ENCODE results near the gene HOOK1. TPM values are rescaled to one million over a fixed set of nuclear protein-coding genes. Genes with fewer than 3 reads are reported as not detected.

HOOK1 gene
- polyA plus RNA-seq, 1 experiment: not detected

- Histone ChIP-seq H3K9me3 (ENCODE audit: control insufficient read depth, insufficient read depth, low read length) (no peaks in the 10 kb centered on the region), H3K27ac (ENCODE audit: low read depth, low read length) (no peak overlapping the region), H3K27me3 (ENCODE audit: control insufficient read depth, insufficient read depth, low read length) (peaks cover 1% of the 10 kb centered on the region), H3K4me3 (ENCODE audit: low read depth, low read length) (no peak overlapping the region)
- no peak for TF ChIP-seq CTCF (IDR thresholded peaks at IDR 0.05; ENCODE audit: low read depth, low read length)
- ChIA-PET CTCF (interaction anchor here (0.6 to 4.9 kb wide), 3 partner anchors 61 to 100 kb away, joined by 5 to 80 read pairs (median 10); no protein-coding TSS in a partner anchor), POLR2A (no interaction called here)
- DNase-seq (ENCODE audit: low read depth, low spot score): no peak
Observed at GRCh38 chr1:59880735-59881134, 66.0 kb downstream of the HOOK1 start.

GRCh38 chr1:59885160-59885832, 70.5 kb downstream of the HOOK1 start:
- no peak for TF ChIP-seq CTCF (IDR thresholded peaks at IDR 0.05; ENCODE audit: low read depth, low read length)
- no peak overlapping the region for H3K4me3 ChIP-seq (ENCODE audit: low read depth, low read length)
- no peak overlapping the region for H3K27ac ChIP-seq (ENCODE audit: low read depth, low read length)
- DNase-seq (ENCODE audit: low read depth, low spot score): no peak
- ChIA-PET POLR2A (no interaction called here), CTCF (no interaction called here)
- H3K9me3 ChIP-seq (ENCODE audit: control insufficient read depth, insufficient read depth, low read length): no peaks in the 10 kb centered on the region
- H3K27me3 ChIP-seq (ENCODE audit: control insufficient read depth, insufficient read depth, low read length): peaks cover 2% of the 10 kb centered on the region

- Histone ChIP-seq H3K27me3 (ENCODE audit: control insufficient read depth, insufficient read depth, low read length) (no peaks in the 10 kb centered on the region), H3K27ac (ENCODE audit: low read depth, low read length) (no peak overlapping the region), H3K4me3 (ENCODE audit: low read depth, low read length) (no peak overlapping the region), H3K9me3 (ENCODE audit: control insufficient read depth, insufficient read depth, low read length) (no peaks in the 10 kb centered on the region)
- no peak for TF ChIP-seq CTCF (IDR thresholded peaks at IDR 0.05; ENCODE audit: low read depth, low read length)
- ChIA-PET CTCF (interaction anchor here (0.7 to 1.5 kb wide), 4 partner anchors 10 to 54 kb away, joined by 3 to 8 read pairs (median 6); no protein-coding TSS in a partner anchor), POLR2A (no interaction called here)
- DNase-seq (ENCODE audit: low read depth, low spot score): no peak
Observed at GRCh38 chr1:59892841-59893811, 78.4 kb downstream of the HOOK1 start.

GRCh38 chr1:59897165-59897564, 82.4 kb downstream of the HOOK1 start:
- Histone ChIP-seq H3K9me3 (ENCODE audit: control insufficient read depth, insufficient read depth, low read length) (no peaks in the 10 kb centered on the region), H3K4me3 (ENCODE audit: low read depth, low read length) (no peak overlapping the region), H3K27ac (ENCODE audit: low read depth, low read length) (no peak overlapping the region), H3K27me3 (ENCODE audit: control insufficient read depth, insufficient read depth, low read length) (no peaks in the 10 kb centered on the region)
- POLR2A ChIA-PET: no interaction called here
- TF ChIP-seq CTCF (IDR thresholded peaks at IDR 0.05; ENCODE audit: low read depth, low read length): no peak
- CTCF ChIA-PET: interaction anchor here (1.5 kb wide), 1 partner anchor 50 kb away, joined by 4 read pairs; no protein-coding TSS in a partner anchor
- no peak for DNase-seq (ENCODE audit: low read depth, low spot score)

GRCh38 chr1:59898927-59899326, 84.2 kb downstream of the HOOK1 start:
- Histone ChIP-seq H3K27ac (ENCODE audit: low read depth, low read length) (no peak overlapping the region), H3K4me3 (ENCODE audit: low read depth, low read length) (no peak overlapping the region), H3K27me3 (ENCODE audit: control insufficient read depth, insufficient read depth, low read length) (no peaks in the 10 kb centered on the region), H3K9me3 (ENCODE audit: control insufficient read depth, insufficient read depth, low read length) (no peaks in the 10 kb centered on the region)
- TF ChIP-seq CTCF (IDR thresholded peaks at IDR 0.05; ENCODE audit: low read depth, low read length): no peak
- CTCF ChIA-PET: no interaction called here
- POLR2A ChIA-PET: no interaction called here
- DNase-seq (ENCODE audit: low read depth, low spot score): no peak
